ACC112 (cell line): ENCODE measurements around the gene SAFB.
A peak's percentile ranks its signal among the peaks of the same experiment; 100 is the strongest.

Experiments used
- H2AFZ ChIP-seq: fragments of 200-600 bp; sonication (generic); one replicate; pipeline ENCODE4 v1.6.0; 2017; ENCODE audit warnings: antibody characterized with exemption, low read length; ENCODE audit not compliant: unreplicated experiment
- H3K27ac ChIP-seq: fragments of 200-600 bp; sonication (generic); 2 replicates; pipeline ENCODE4 v1.5.1; 2014; ENCODE audit warnings: low read depth, mild to moderate bottlenecking, antibody characterized with exemption, low read length, moderate library complexity
- H3K27me3 ChIP-seq: fragments of 200-600 bp; sonication (generic); 2 replicates; pipeline ENCODE4 v1.6.1; 2014; ENCODE audit warnings: mild to moderate bottlenecking, antibody characterized with exemption, low read length, moderate library complexity, mixed read lengths; ENCODE audit not compliant: insufficient read depth
- H3K36me3 ChIP-seq: fragments of 200-600 bp; sonication (generic); 2 replicates; pipeline ENCODE4 v1.6.1; 2016; ENCODE audit warnings: mild to moderate bottlenecking, antibody characterized with exemption, low read length, moderate library complexity, mixed read lengths; ENCODE audit not compliant: insufficient read depth
- H3K4me1 ChIP-seq: fragments of 200-600 bp; sonication (generic); one replicate; pipeline ENCODE4 v1.6.1; 2016; ENCODE audit warnings: low read length, mixed read lengths; ENCODE audit not compliant: insufficient read depth, unreplicated experiment, control insufficient read depth
- H3K4me3 ChIP-seq: fragments of 200-600 bp; sonication (generic); 2 replicates; pipeline ENCODE4 v1.5.1; 2014; ENCODE audit warnings: mild to moderate bottlenecking, low read depth, low read length
- H3K79me2 ChIP-seq: fragments of 200-600 bp; sonication (generic); one replicate; pipeline ENCODE4 v1.6.0; 2016; ENCODE audit warnings: low read length; ENCODE audit not compliant: control insufficient read depth, unreplicated experiment, insufficient read depth

Gene SAFB

GRCh38 chr19:5717215-5717935 lies 94.5 kb downstream of the SAFB start:
- peaks cover 53% of the 10 kb centered on the region for H3K79me2 ChIP-seq
- H3K27me3 ChIP-seq = no peaks in the 10 kb centered on the region
- no peak overlapping the region for H2AFZ ChIP-seq
- peak overlapping the region; percentile 91; the same call in 1 of the 2 replicates for H3K27ac ChIP-seq
- H3K4me3 ChIP-seq = peak overlapping the region; percentile 91; the same call in 1 of the 2 replicates
- peaks cover 10% of the 10 kb centered on the region for H3K4me1 ChIP-seq
- no peaks in the 10 kb centered on the region; the same call in 1 of the 2 replicates for H3K36me3 ChIP-seq
